ENCODE measurements around the gene RIIAD1.

DNA sequence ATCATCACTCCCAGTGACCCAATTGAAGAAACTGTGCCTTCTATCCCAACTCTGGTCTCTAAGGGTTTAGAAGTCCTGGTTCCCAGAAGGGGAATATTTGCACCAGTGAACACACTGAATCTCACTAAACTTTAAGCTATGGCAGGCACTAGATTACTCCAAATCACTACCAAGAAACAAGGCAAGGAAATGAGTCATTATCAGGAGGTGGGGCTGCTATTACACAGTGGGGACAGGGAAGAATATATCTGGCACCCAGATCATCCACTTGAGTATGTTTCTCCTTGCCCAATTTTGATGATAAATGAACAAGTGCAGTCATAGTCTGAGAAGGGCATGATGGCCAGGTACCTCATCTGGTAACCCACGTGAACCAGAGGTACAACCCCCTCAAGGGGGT is 35.0 kb downstream of the RIIAD1 start:
- TF ChIP-seq CTCF (IDR thresholded peaks at IDR 0.05; ENCODE audit: low read depth, low read length, poor library complexity, severe bottlenecking): no peak
- TF ChIP-seq EZH2phosphoT487 (IDR thresholded peaks at IDR 0.05; ENCODE audit: borderline replicate concordance, low read length): no peak

Data from DOHH2 (cell line).